HepG2 (cell line): ENCODE data around the gene LILRB5.

Experiments
- MYC ChIP-seq: sonication (generic); formaldehyde crosslinking; IDR thresholded peaks from 2 replicates; pipeline ENCODE4 v1.9.0; 2021; ENCODE audit warnings: missing genetic modification reagents, borderline replicate concordance
- POLR2AphosphoS5 ChIP-seq: IDR thresholded peaks from 2 replicates; pipeline ENCODE4 v1.6.1; 2012; ENCODE audit warnings: low read depth, low read length

DNA sequence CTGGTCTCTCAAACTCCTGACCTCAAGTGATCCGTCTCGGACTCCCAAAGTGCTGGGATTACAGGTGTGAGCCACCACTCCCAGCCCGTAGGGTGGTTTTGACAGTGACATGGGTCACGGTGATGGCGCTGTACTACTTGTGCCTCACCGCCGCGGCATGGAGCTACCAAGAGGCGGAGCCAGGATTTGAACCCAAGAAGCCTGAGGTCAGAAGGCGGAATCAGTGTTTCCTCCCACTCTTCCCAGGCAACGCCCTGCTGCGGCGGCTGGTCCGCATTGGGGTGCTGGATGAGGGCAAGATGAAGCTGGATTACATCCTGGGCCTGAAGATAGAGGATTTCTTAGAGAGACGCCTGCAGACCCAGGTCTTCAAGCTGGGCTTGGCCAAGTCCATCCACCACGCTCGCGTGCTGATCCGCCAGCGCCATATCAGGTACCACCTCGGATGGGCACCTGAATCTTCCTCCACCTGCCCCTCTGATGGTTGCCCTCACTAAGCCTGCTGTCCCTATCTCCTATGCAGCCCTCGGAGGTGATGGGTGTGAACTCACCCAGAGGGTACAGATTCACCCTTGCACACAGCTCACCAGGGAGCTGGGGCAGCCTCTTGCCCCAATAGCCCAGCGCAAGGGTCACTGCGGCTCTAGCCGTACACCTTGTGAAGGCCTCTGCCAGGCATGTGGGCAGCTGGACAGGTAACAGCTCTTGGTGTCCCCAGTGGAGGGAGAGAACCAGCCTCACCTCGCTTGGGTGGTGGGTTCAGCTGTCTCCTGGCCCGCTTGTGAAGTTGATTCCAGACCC is 50.8 kb downstream of the LILRB5 start:
- TF ChIP-seq POLR2AphosphoS5 (no peak), MYC (no peak)
